HG03457 (cell line): ENCODE data around the gene EWSR1.
"Not testable (repeated sequence)": the region's sequence is repeated elsewhere in the genome, so short reads cannot be mapped to it uniquely, and the experiment has no call there.

Source experiments
- ATAC-seq: cut with Tn5 transposase; IDR thresholded peaks from one replicate; pipeline ENCODE4 v1.9.1; 2021; ENCODE audit warnings: moderate number of reproducible peaks; ENCODE audit not compliant: unreplicated experiment

Gene EWSR1

DNA sequence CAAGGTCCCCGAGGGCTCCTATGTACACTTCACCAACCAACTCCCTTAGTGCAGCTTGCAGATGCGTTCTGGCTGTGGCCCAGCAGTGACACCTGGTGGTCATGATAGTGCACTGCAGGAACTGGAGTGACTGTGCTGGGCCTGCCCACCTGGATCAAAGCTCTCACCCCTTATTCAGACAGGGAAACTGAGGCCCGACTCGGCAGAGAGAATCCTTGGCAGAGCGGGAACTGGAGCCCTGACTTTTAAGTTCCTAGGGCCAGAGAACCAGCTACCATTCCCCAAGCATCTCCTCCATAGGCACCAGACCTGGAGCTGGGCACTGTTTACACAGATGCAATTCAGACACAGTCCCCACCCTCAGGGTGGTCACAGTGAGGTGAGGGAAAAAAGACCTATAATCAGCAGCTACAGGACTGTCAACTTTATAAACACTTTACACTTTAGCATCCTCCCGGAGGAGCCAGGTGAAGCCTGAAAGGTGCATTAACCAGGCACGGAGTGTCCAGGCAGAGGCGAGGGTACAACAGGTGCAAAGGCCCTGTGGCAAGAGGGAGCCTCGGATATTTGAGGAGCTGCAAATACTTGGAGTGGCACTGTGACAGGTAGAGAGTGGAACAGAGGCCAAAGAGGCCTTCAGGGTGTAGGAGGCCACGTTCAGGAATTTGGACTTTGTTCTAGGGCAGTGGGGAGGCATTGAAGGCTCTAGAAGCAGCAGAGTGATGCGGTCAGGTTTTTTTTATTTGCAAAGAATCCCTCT is 22.3 kb upstream of the EWSR1 start:
- ATAC-seq: no peak

DNA sequence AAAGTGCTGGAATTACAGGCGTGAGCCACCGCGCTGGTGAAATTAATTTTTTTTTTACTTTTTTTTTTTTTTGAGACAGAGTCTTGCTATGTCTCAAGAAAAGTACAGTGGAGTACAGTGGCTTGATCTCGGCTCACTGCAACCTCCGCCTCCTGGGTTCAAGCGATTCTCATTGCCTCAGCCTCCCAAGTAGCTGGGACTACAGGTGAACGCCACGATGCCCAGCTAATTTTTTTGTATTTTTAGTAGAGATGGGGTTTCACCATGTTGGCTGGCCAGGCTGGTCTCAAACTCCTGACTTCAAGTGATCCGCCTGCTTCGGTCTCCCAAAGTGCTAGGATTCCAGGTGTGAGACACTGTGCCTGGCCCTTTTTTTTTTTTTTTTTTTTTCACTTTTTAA is 20.2 kb upstream of the EWSR1 start:
- ATAC-seq: not testable (repeated sequence)

DNA sequence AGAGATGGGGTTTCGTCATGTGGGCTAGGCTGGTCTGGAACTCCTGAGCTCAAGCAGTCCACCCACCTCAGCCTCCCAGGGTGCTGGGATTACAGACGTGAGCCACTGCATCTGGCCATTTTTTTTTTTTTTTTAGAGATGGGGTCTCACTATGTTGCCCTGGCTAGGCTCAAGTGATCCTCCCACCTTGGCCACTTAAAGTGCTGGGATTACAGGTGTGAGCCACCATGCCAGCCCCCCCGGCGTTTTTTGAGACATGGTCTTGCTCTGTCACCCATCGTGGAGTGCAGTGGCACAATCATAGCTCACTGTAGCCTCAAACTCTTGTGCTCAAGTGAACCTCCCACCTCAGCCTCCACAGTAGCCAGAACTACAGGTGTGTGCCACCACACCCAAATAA is 16.8 kb upstream of the EWSR1 start:
- no peak for ATAC-seq

DNA sequence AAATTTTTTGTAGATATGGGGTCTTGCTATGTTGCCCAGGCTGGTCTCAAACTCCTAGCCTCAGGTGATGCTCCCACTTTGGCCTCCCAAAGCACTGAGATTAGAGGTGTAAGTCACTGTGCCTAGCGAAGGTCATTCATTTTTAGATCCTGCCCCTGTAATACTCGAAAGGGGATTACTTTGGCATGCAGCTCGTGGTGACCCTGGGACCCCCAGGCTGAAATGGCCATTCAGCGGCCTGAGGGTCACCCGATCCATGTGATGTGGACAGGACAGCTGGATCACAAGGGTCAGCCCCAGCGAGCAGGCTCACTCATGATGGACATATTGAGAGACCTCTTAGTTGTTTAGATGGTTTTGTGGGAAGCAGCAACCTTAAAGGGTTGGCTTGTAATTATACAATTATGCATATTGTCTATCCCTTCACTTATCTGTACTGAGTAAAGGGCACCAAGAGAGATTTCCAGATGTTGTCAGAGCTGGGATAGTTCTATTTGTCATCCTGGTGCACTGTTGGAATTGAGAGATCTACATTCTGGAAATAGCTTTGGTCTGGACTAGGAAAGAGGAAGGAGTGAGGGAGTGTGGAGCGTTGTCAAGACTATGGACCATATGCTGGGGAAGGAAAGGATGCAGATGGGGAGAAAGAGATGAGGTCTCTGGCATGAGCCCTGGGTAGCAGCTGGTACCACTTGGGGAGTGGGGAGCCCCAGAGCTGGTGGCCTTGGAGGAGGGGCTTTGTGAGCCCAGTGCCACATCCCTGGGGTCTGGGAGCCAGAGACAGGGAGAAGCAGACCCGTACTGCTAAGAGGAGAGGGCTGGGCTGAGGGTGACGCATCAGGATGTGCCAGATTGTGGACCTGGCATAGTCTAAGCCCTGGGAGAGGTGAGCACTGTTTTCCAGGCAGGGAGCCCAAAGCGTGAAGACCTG is 15.8 kb upstream of the EWSR1 start:
- no peak for ATAC-seq

DNA sequence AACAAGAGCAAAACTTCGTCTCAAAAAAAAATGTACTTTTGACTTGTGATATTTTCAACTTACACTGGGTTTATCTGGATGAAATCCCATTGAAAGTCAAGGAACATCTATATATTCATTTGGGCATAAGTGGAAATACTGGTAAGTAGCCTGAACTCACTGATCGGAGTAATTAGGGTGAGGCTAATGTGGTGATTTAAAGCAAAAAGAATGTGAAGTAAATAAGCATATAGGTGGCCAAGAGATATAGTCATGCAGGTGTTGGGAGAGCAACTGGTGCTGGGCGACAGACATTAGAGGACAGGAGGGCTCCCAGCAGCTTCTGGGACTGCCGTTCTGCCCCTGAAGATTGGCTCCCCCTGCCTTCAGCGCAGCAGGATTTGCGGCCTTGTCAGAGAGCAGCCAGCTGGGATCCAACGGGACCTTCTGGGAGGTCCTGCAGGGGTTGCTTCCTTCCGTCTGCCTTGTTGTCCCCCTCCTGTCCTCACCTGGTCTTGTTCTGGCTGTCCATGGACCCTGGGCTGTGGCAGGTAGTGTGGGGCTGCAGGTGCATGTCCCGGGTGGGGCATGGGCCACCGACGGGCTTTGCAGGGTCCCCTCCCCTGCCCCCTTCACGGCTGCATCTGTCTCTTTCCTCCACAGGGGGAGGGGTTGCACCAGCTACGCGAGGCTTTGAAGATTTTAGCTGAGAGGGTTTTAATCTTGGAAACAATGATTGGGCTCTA is 14.3 kb upstream of the EWSR1 start:
- ATAC-seq: no peak

DNA sequence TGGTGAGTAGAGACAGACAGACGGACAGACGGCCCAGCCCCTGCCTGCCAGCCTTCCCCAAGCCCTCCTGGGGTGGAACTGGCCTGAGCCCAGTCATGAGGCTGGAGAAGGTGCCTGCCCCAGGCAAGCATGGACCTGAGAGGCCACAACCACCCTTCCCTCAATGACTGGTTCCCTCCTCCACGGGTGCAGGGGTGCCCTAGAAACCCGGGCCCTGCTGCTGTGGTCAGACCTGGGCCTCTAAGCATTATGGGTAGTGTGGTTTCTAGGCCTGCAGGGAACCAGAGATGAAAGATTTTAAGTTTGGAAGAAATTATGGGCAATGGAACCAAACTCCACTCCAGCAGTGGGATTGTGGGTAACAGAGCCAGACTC is 13.8 kb upstream of the EWSR1 start:
- ATAC-seq: no peak

DNA sequence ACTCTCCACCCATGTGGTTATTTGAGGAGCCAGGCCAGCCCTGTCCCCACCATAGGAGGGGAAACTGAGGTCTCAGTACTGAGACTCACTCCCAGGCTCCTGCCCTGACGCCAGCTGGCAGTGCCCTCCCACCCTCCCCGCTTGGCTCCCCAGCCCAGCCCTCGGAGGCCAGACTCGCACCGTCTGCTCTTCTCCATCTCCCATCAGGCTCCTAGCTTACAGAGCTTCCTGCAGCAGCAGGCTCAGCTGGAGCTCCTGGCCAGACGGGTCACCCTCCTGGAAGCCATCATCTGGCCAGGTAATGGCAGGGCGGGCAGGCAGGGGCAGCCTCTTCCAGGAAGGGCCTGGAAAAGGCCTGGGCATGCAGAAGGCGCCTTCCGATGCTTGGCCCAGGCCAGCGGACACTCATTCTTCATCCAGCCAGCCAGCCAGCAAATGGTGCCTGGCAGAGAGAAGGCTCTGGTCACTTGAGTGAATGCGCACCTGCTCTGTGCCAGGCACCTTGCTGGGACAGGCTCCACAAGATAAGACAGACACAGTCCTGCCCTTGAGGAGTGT is 12.9 kb upstream of the EWSR1 start:
- no peak for ATAC-seq

DNA sequence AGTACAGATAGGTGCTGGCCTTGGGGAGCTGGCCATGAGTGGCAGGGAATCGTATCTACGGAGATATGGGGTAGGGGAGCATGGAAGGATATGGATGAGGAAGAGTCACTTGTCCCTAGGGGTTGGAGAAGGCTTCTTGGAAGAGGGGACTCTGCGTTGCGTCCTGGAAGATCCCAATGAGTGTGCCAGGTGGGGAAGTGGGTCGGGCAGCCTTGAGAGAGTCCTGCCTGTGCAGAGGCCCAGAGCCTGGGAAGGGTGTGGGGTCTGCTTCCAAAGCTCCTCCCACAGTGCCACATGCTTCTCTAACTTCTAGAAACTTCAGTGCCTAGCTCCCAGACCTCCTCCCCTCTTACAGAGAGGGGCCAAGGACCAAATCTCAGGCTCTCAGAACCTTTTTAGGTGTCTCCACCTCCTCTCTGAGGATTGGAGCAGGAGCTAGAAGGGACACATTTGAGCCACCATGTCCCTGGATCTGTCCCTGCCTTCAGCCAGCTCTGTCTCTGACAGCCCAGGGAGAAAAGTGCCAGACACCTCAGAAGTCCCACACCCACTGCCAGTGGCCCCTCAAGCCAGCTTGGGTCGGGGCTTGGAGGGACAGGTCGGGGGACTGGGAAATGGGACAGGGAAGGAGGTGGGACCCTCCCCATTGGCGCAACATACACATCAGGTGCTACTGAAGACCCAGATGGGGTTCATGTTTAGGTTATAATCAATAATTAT is 11.3 kb upstream of the EWSR1 start:
- ATAC-seq: no peak

DNA sequence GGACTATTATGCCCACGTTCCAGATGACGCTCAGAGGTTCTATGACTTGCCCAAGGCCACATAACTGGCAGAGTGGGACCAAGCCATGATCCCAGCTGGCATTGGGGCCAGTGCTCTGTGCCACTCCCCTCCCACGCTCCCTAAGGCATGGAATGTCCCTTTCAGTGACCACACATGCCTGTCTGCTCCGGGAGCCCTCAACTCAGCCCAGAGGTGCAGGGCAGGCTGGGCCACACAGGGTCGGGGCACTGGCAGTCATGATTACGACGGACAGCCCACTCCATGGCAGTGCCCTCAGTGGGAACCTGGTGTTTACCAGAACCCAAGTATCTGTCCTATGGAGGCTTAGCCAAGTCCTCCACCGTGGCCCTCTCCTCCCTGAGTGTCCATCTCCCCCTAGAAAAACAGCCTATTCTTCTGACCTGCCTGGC is 10.3 kb upstream of the EWSR1 start:
- no peak for ATAC-seq

DNA sequence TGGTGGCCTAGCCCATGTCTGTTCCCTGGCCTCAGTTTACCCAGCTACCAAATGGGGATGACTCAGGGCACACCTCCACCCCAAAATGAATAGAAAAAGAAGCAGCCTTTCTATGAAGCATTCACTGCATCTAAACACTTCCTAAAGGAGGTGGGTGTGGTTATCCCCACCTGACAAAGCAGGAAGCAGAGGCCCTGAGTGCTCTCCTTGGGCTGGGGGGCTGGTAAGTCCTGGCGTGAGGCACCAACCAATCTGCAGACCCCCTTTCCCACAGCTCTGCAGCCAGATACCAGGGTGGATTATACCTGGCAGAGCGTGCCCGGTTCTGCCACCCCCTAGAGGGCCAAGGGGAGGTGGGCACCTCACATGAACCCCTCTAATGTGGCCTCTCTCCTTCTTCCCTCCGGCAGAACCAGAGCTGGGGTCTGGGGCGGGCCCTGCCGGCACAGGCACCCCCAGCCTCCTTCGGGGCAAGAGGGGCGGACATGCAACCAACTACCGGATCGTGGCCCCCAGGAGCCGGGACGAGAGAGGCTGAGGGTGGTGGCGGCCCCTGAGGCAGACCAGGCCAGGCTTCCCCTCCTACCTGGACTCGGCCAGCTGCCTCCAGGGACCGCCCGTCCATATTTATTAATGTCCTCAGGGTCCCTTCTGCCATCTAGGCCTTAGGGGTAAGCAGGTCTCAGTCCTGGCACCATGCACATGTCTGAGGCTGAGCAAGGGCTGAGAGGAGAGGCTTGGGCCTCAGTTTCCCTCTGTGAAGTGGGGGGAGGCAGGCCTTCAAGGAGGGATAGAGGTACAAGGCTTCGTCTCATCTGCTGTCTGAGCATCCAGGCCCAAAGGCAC is 9.4 kb upstream of the EWSR1 start:
- no peak for ATAC-seq

DNA sequence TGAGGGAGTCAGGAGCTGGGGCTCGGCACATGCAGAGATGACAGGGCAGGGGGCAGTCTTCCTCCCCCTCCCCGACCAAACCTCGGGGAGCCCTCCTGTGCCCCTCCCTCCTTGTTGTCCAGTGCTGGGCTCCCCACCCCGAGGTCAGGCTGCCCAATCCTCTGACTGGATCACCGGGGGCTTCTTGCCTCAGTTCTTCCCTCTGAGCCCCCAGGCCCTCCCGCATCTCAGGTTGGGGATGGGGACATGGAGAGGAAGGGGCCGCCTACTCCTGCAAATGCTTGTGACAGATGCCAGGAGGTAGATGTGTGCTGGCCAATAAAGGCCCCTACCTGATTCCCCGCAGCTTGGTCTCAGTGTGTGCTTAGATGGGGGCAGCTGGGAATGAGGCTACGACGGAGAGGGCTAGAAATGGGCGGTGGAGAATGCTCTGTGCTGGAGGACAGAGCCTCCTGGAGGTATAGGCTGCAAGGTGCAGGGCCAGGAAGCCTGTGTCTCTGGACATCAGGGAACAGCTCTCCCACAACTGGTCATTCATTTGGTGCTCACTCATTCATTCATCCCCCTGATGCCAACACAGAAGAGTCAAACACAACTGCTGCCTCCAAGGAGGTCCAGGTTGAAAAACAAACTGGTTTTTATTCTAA is 8.7 kb upstream of the EWSR1 start:
- ATAC-seq: no peak

DNA sequence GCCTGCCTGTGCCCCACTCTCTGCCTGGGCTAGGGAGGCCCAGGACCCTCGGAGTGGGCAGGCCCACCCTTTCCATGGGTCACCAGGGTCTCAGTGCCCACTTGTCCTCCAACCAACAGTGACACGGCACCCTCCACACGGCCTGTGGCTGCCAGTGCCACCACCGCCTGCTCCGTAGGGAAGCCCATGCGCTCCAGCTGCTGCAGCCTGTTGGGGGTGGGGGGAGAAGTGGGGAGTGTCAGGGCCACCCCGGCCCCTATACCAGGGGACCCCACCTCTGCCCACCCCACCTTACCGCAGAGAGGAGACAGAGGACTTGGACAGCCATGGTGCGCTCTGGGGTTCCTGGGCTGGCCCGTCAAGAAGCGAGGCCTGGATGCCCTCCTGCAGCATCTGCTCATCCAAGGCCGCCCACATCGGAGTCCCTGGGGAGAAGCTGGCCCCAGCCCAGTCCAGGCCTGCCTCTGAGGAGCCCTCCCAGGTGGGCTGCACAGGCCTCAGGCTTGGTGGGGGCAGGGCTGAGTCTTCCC is 8.0 kb upstream of the EWSR1 start:
- ATAC-seq: no peak

DNA sequence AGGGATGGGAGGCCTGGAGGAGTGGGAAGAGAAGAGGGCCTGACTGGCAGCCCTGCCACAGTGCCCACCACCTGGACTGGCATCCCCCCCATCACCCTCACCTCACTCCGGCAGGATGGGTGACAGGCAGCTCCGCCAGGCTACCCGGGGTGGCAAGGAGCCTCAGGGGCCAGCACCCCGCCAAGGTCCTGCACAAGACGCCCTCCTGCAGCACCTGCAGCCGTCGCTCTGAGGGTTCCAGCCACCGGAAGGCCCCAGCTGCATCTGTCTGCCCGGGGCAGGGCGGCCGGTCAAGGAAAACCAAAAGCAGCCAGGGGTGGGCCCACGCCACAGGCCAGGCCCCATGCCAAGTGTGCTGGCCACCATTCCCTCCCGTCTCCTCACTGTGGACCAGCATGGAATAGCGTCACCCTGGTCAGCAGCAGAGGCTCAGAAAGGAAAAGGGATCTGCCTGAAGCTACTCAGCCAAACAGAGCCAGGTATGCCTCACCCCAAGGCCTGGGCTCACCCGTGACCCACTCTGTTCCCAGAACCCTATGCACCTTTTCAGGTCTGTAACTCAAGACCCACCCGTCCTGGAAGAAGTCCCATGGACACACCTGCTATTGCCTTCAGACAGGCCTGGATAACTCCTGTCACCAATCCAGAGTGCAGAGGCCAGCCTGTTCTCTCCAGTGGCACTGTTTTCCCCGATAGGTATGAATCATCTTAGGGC is 7.3 kb upstream of the EWSR1 start:
- no peak for ATAC-seq

DNA sequence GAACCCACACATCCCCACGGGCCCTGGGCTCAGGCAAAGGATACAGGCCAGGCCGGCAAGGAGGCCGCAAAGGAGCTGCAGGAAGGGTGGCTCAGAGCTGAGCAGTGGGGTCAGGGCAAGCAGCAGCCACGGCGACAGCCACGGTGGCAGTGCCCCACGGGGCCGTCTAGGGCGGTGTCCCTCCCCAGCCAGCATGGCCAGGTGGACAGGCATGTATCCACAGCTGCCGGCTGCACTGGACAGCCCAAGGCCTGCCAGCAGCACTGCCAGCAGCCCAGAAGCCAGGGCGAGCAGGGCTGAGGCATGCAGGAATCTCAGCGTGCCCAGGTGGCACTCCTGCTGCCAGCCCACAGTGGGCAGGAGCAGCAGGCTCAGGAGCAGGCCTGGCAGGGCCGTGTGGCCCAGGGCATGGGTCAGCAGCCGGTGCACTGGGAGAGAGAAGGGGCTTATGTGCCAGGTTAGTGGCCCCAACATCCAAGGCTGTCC is 4.2 kb upstream of the EWSR1 start:
- no peak for ATAC-seq

DNA sequence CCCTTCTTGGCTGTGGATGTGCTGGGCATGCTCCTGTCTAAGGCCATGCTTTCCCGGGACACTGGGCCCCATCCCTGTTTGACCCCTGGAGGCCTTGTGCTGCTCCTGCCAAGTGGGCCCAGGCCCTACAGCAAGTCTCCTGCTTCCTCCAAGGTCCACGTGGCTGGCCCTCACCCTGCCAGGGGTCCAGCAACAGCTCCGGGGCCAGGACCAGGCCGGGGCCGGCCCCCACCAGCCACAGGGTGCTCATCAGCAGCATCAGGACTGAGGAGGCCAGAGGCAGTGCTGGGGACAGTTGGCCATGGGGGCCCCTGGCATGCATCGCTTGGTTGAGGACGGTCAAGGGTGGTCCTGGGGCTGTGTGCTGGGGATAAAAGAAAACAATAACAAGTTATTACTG is 2.8 kb upstream of the EWSR1 start:
- ATAC-seq: no peak

DNA sequence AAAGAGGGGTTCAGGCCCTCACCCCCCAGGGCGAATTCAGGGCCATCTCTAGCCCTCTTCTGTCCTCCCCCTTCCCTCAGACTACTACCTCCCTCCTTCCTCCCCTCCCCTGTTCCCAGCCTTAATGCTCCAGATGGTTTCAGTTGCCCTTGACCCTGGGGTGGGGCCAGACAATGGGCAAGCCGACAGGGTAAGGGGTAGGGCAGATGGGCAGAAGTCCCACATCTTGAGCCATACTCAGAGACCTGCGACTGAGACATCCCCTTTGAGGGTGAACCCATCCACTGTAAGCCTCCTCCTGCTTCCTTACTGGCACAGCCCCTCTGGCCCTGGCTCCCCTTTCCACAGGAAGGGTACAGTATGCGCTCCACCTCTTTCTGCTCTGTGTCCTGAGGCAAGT is 2.1 kb upstream of the EWSR1 start:
- no peak for ATAC-seq

DNA sequence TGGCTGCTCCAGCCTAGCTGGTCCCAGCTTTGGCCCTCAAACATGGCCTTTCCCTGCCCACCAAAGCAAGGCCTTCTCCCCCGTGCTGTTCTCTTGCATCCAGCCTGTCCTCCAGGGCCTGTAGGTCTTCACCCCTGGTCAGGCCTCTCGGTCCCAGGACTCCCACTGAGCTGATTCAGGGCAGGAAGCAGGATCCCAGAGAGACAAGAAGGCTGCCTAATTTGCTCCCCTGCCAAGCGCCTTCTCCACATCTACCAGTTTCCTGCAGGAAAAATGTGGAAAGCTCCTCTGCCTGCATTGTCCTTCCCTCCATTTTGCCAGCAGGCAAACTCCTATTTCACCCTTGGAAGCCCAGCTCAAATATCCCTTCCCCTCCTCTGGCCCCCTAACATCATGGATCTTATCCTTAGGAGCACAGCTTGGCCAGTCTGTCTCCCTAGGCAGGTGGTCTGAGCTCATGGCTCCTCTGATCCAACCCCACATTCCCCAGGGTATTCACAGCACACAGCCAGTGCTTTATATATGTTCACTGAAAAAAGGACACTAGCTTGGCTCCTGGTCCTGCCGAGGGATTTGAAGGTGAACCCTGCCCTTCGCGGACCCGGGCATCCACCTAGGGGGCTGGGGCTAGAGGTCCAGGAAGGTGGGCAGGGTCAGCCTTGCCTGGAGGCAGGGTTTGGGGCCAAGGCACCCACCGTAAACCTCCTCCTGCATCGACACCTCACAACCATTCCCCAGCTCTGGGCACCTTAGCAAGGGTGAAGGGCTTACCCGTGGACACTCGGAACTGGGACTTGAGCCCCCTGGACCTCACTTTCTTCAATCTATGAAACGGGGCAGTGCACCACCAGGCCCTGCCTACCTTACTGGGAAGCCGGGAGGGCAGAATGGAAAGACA is 1.3 kb upstream of the EWSR1 start:
- no peak for ATAC-seq
